Measurements from ENCODE around the gene CHRM1. TPM values are rescaled to one million over a fixed set of nuclear protein-coding genes. Genes with fewer than 3 reads are reported as not detected.
A peak's percentile ranks its signal among the peaks of the same experiment; 100 is the strongest.

The CHRM1 gene
- total and polyA plus RNA-seq, 2 of the 13 experiments (the other 11 are each of a cell fraction or from before 2014, with no cell fraction given), result not detected

- peak; percentile 52 for TF ChIP-seq U2AF1 (optimal IDR thresholded peaks at IDR 0.05; ENCODE audit: low read depth, low read length)
- TF ChIP-seq ZNF12 (CRISPR knock-in tag; IDR thresholded peaks at IDR 0.05), result 0 out of 2 replicates have a peak, but pooled peaks have one; percentile 9
- TF ChIP-seq PLSCR1 (CRISPR knock-in tag; IDR thresholded peaks at IDR 0.05; ENCODE audit: borderline replicate concordance), result no peak
- peak; percentile 90 for TF ChIP-seq SMAD9 (CRISPR knock-in tag; IDR thresholded peaks at IDR 0.05)
- TF ChIP-seq, protein P1, sequence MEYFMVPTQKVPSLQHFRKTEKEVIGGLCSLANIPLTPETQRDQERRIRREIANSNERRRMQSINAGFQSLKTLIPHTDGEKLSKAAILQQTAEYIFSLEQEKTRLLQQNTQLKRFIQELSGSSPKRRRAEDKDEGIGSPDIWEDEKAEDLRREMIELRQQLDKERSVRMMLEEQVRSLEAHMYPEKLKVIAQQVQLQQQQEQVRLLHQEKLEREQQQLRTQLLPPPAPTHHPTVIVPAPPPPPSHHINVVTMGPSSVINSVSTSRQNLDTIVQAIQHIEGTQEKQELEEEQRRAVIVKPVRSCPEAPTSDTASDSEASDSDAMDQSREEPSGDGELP (IDR thresholded peaks at IDR 0.05; ENCODE audit: borderline replicate concordance, low read depth), result no peak
- no peak for TF ChIP-seq ZNF10 (CRISPR knock-in tag; IDR thresholded peaks at IDR 0.05; ENCODE audit: borderline replicate concordance, low read depth)
- TF ChIP-seq ZBTB4 (CRISPR knock-in tag; IDR thresholded peaks at IDR 0.05; ENCODE audit: borderline replicate concordance), result peak; percentile 74; the same call in 1 of the 2 replicates
- no peak for TF ChIP-seq KAT2B (IDR thresholded peaks at IDR 0.05; ENCODE audit: borderline replicate concordance, low read depth, low read length)
- peak; percentile 79 for TF ChIP-seq ZNF883 (CRISPR knock-in tag; IDR thresholded peaks at IDR 0.05; ENCODE audit: not compliant biosample characterization)
- TF ChIP-seq HNF4G (IDR thresholded peaks at IDR 0.05; ENCODE audit: borderline replicate concordance, low read depth, low read length), result peak; percentile 37; the same call in 1 of the 2 replicates
- TF ChIP-seq HNF4G (CRISPR knock-in tag; IDR thresholded peaks at IDR 0.05; ENCODE audit: borderline replicate concordance, low read depth), result 0 out of 2 replicates have a peak, but pooled peaks have one; percentile 8
- TF ChIP-seq IKZF5 (CRISPR knock-in tag; IDR thresholded peaks at IDR 0.05), result peak; percentile 89
- TF ChIP-seq SMARCC2 (IDR thresholded peaks at IDR 0.05), result no peak
- peak; percentile 92 for TF ChIP-seq U2AF2 (IDR thresholded peaks at IDR 0.05; ENCODE audit: low read depth, low read length)
- TF ChIP-seq NFE2L2 (IDR thresholded peaks at IDR 0.05; ENCODE audit: low read length), result no peak
- TF ChIP-seq ZSCAN22 (CRISPR knock-in tag; IDR thresholded peaks at IDR 0.05), result peak; percentile 59; the same call in 1 of the 2 replicates
- no peak for TF ChIP-seq ZFP62 (CRISPR knock-in tag; IDR thresholded peaks at IDR 0.05)
- TF ChIP-seq, protein P2, sequence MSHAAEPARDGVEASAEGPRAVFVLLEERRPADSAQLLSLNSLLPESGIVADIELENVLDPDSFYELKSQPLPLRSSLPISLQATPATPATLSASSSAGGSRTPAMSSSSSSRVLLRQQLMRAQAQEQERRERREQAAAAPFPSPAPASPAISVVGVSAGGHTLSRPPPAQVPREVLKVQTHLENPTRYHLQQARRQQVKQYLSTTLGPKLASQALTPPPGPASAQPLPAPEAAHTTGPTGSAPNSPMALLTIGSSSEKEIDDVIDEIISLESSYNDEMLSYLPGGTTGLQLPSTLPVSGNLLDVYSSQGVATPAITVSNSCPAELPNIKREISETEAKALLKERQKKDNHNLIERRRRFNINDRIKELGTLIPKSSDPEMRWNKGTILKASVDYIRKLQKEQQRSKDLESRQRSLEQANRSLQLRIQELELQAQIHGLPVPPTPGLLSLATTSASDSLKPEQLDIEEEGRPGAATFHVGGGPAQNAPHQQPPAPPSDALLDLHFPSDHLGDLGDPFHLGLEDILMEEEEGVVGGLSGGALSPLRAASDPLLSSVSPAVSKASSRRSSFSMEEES (CRISPR knock-in tag; IDR thresholded peaks at IDR 0.05), result 0 out of 2 replicates have a peak, but pooled peaks have one; percentile 25
- TF ChIP-seq ISL2 (CRISPR knock-in tag; IDR thresholded peaks at IDR 0.05), result peak; percentile 48
- peak; percentile 72; the same call in 1 of the 2 replicates for TF ChIP-seq RNF2 (conservative IDR thresholded peaks at IDR 0.05; ENCODE audit: low read depth)
Measured at GRCh38 chr11:62880803-62881578, 40.2 kb downstream of the CHRM1 start, which contains the start of gene SLC3A2 (continued).

All from HepG2 (cell line).